HepG2 (cell line): ENCODE data around the gene PRKRIP1. TPM values are rescaled to one million over a fixed set of nuclear protein-coding genes. Genes with fewer than 3 reads are reported as not detected.

ENCODE experiments used
- AGO1 ChIP-seq: fragments of 200-400 bp; formaldehyde crosslinking; IDR thresholded peaks from 2 replicates; pipeline ENCODE4 v1.6.1; 2017; ENCODE audit warnings: mild to moderate bottlenecking, low read depth, low read length, moderate library complexity; ENCODE audit not compliant: poor library complexity, severe bottlenecking
- MEIS2 ChIP-seq: sonication (generic); formaldehyde crosslinking; IDR thresholded peaks from 2 replicates; pipeline ENCODE4 v1.9.0; 2021; ENCODE audit warnings: mild to moderate bottlenecking, missing genetic modification reagents
- NKX3-1 ChIP-seq: sonication (generic); formaldehyde crosslinking; IDR thresholded peaks from 2 replicates; pipeline ENCODE4 v1.5.0; 2020; ENCODE audit warnings: missing genetic modification reagents
- YEATS4 ChIP-seq: sonication (generic); formaldehyde crosslinking; IDR thresholded peaks from 2 replicates; pipeline ENCODE4 v1.4.0; 2020; ENCODE audit warnings: missing genetic modification reagents, borderline replicate concordance
- ZBTB3 ChIP-seq: sonication (generic); formaldehyde crosslinking; IDR thresholded peaks from 2 replicates; pipeline ENCODE4 v1.4.0; 2020; ENCODE audit warnings: low read depth, mild to moderate bottlenecking, moderate library complexity, missing genetic modification reagents, borderline replicate concordance
- ZBTB38 ChIP-seq: sonication (generic); formaldehyde crosslinking; IDR thresholded peaks from 2 replicates; pipeline ENCODE4 v1.5.1; 2020; ENCODE audit warnings: mild to moderate bottlenecking, missing genetic modification reagents
- ZFX ChIP-seq: sonication (generic); formaldehyde crosslinking; IDR thresholded peaks from 2 replicates; pipeline ENCODE4 v1.4.0; 2020; ENCODE audit warnings: mild to moderate bottlenecking, low read depth, missing genetic modification reagents, moderate library complexity
- ZNF143 ChIP-seq: sonication (generic); formaldehyde crosslinking; IDR thresholded peaks from 2 replicates; pipeline ENCODE4 v1.4.0; 2020; ENCODE audit warnings: missing genetic modification reagents
- ZNF232 ChIP-seq: sonication (generic); formaldehyde crosslinking; IDR thresholded peaks from 2 replicates; pipeline ENCODE4 v1.4.0; 2020; ENCODE audit warnings: missing genetic modification reagents, borderline replicate concordance
- ZNF629 ChIP-seq: sonication (generic); formaldehyde crosslinking; conservative IDR thresholded peaks from 2 replicates; pipeline ENCODE4 v1.5.0; 2020; ENCODE audit warnings: missing genetic modification reagents
- ZNF792 ChIP-seq: IDR thresholded peaks from 2 replicates; pipeline ENCODE4 v1.6.1; 2016
- ZSCAN29 ChIP-seq: sonication (generic); formaldehyde crosslinking; conservative IDR thresholded peaks from 2 replicates; pipeline ENCODE4 v1.4.0; 2020; ENCODE audit warnings: mild to moderate bottlenecking, missing genetic modification reagents
- polyA plus RNA-seq, 8 experiments: library from polyadenylated mRNA; depleted of rRNA in 3 of 8; stranded (reverse) in 7 of 8; unstranded in 1 of 8; fragments of >200 nt; fragmentation: Illumina TruSeq in 4 of 8; extraction: Trizol in 4 of 8; gene quantifications; 2 replicates each; pipeline versions ENCODE4 v1.2.1 to v1.2.3, GENCODE V29; 2011 to 2016; ENCODE audit warnings: low read depth in 4 of 8, missing spikeins in 1 of 8, mixed read lengths in 1 of 8; ENCODE audit not compliant: insufficient read depth in 1 of 8
- total RNA-seq, 5 experiments: library from RNA; depleted of rRNA; stranded (reverse); fragments of >200 nt; fragmentation: Illumina TruSeq; extraction: Trizol; gene quantifications; 2 replicates each; pipeline ENCODE4 v1.2.3, GENCODE V29; 2016; ENCODE audit warnings: low read depth in 1 of 5
- TF ChIP-seq, protein P1 (sequence below): sonication (generic); formaldehyde crosslinking; IDR thresholded peaks from 2 replicates; pipeline ENCODE4 v1.4.0; 2020; ENCODE audit warnings: missing genetic modification reagents
- TF ChIP-seq, protein P2 (sequence below), 2 experiments: sonication (generic) in 1 of 2; formaldehyde crosslinking in 1 of 2; IDR thresholded peaks; 2 replicates each; pipeline versions ENCODE4 v1.6.1 to v1.9.0; 2014 to 2022; ENCODE audit warnings: antibody characterized with exemption in 1 of 2, borderline replicate concordance in 1 of 2, inconsistent platforms in 1 of 2, low read depth in 1 of 2, missing genetic modification reagents in 1 of 2
- TF ChIP-seq, protein P3 (sequence below): sonication (generic); formaldehyde crosslinking; conservative IDR thresholded peaks from 2 replicates; pipeline ENCODE4 v1.8.0; 2022; ENCODE audit warnings: mild to moderate bottlenecking, moderate library complexity, missing genetic modification reagents
- TF ChIP-seq, protein P4 (sequence below): sonication (generic); formaldehyde crosslinking; IDR thresholded peaks from 2 replicates; pipeline ENCODE4 v1.9.0; 2022; ENCODE audit warnings: missing genetic modification reagents, mild to moderate bottlenecking, borderline replicate concordance

Gene PRKRIP1
- total and polyA plus RNA-seq, 2 of the 13 experiments (the other 11 are each of a cell fraction or from before 2014, with no cell fraction given): 13.2 to 16.8 TPM

DNA sequence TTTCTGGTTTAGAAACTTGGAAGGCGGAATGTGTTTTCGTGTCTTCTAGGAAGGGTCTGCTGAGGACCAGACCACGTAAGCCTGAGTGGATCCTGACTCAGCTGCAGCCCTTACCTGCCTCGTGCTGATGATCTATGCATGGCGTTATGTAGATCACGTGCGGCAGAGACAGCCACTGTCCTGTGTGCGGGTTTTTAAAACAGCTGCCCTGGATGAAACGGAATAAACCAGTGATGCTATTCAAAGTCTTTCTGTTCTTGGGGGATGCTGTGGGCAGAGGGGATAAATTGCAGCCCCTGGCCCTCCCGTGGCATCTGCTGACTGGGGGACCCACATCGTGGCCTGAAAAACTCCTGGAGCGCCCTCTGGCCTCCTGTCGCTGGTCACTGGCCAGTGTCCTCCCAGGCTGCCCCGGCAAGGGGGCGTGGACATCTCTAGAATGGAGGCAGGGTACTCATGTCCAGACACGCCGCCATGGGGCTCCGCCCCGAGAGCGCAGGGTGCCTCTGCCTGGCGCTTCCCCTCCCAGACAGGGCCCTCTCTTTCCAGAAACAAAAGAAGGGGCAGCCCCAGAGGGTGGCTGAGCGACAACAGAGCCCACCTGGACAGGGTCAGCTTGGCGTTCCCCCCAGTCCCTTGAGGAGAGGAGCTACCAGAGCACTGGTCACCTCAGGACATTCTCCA lies 55.4 kb downstream of the PRKRIP1 start (continued):
- TF ChIP-seq, protein P1, sequence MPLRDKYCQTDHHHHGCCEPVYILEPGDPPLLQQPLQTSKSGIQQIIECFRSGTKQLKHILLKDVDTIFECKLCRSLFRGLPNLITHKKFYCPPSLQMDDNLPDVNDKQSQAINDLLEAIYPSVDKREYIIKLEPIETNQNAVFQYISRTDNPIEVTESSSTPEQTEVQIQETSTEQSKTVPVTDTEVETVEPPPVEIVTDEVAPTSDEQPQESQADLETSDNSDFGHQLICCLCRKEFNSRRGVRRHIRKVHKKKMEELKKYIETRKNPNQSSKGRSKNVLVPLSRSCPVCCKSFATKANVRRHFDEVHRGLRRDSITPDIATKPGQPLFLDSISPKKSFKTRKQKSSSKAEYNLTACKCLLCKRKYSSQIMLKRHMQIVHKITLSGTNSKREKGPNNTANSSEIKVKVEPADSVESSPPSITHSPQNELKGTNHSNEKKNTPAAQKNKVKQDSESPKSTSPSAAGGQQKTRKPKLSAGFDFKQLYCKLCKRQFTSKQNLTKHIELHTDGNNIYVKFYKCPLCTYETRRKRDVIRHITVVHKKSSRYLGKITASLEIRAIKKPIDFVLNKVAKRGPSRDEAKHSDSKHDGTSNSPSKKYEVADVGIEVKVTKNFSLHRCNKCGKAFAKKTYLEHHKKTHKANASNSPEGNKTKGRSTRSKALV (CRISPR knock-in tag): 0 out of 2 replicates have a peak, but pooled peaks have one; percentile 50
- TF ChIP-seq YEATS4 (CRISPR knock-in tag) (peak; percentile 49; the same call in 1 of the 2 replicates), MEIS2 (CRISPR knock-in tag) (0 out of 2 replicates have a peak, but pooled peaks have one; percentile 54), ZBTB3 (CRISPR knock-in tag) (no peak), NKX3-1 (CRISPR knock-in tag) (0 out of 2 replicates have a peak, but pooled peaks have one; percentile 34), ZSCAN29 (CRISPR knock-in tag) (no peak), ZFX (peak; percentile 48; the same call in 1 of the 2 replicates), ZNF232 (0 out of 2 replicates have a peak, but pooled peaks have one; percentile 31), AGO1 (peak; percentile 44), ZBTB38 (peak; percentile 34; the same call in 1 of the 2 replicates), ZNF792 (CRISPR knock-in tag) (no peak), ZNF629 (CRISPR knock-in tag) (no peak), ZNF143 (CRISPR knock-in tag) (peak; percentile 66)
- TF ChIP-seq, protein P2, sequence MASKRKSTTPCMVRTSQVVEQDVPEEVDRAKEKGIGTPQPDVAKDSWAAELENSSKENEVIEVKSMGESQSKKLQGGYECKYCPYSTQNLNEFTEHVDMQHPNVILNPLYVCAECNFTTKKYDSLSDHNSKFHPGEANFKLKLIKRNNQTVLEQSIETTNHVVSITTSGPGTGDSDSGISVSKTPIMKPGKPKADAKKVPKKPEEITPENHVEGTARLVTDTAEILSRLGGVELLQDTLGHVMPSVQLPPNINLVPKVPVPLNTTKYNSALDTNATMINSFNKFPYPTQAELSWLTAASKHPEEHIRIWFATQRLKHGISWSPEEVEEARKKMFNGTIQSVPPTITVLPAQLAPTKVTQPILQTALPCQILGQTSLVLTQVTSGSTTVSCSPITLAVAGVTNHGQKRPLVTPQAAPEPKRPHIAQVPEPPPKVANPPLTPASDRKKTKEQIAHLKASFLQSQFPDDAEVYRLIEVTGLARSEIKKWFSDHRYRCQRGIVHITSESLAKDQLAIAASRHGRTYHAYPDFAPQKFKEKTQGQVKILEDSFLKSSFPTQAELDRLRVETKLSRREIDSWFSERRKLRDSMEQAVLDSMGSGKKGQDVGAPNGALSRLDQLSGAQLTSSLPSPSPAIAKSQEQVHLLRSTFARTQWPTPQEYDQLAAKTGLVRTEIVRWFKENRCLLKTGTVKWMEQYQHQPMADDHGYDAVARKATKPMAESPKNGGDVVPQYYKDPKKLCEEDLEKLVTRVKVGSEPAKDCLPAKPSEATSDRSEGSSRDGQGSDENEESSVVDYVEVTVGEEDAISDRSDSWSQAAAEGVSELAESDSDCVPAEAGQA (IDR thresholded peaks at IDR 0.05; ENCODE audit: low read depth): peak; percentile 32; the same call in 1 of the 2 replicates
- TF ChIP-seq, protein P2 (CRISPR knock-in tag; IDR thresholded peaks at IDR 0.05; ENCODE audit: borderline replicate concordance): no peak
- TF ChIP-seq, protein P3, sequence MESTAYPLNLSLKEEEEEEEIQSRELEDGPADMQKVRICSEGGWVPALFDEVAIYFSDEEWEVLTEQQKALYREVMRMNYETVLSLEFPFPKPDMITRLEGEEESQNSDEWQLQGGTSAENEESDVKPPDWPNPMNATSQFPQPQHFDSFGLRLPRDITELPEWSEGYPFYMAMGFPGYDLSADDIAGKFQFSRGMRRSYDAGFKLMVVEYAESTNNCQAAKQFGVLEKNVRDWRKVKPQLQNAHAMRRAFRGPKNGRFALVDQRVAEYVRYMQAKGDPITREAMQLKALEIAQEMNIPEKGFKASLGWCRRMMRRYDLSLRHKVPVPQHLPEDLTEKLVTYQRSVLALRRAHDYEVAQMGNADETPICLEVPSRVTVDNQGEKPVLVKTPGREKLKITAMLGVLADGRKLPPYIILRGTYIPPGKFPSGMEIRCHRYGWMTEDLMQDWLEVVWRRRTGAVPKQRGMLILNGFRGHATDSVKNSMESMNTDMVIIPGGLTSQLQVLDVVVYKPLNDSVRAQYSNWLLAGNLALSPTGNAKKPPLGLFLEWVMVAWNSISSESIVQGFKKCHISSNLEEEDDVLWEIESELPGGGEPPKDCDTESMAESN (CRISPR knock-in tag): 0 out of 2 replicates have a peak, but pooled peaks have one; percentile 29
- TF ChIP-seq, protein P4, sequence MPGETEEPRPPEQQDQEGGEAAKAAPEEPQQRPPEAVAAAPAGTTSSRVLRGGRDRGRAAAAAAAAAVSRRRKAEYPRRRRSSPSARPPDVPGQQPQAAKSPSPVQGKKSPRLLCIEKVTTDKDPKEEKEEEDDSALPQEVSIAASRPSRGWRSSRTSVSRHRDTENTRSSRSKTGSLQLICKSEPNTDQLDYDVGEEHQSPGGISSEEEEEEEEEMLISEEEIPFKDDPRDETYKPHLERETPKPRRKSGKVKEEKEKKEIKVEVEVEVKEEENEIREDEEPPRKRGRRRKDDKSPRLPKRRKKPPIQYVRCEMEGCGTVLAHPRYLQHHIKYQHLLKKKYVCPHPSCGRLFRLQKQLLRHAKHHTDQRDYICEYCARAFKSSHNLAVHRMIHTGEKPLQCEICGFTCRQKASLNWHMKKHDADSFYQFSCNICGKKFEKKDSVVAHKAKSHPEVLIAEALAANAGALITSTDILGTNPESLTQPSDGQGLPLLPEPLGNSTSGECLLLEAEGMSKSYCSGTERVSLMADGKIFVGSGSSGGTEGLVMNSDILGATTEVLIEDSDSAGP: peak; percentile 34; the same call in 1 of the 2 replicates
